ENCODE data around the gene KIAA1958. TPM values are rescaled to one million over a fixed set of nuclear protein-coding genes. Genes with fewer than 3 reads are reported as not detected.
"Not testable (repeated sequence)": the region's sequence is repeated elsewhere in the genome, so short reads cannot be mapped to it uniquely, and the experiment has no call there.

KIAA1958 gene
- total RNA-seq, 5 donors from 2014 or later (not counting 1 experiment from before 2014, with no cell fraction given), result 4.6 to 6.4 (median 6.2) TPM

DNA sequence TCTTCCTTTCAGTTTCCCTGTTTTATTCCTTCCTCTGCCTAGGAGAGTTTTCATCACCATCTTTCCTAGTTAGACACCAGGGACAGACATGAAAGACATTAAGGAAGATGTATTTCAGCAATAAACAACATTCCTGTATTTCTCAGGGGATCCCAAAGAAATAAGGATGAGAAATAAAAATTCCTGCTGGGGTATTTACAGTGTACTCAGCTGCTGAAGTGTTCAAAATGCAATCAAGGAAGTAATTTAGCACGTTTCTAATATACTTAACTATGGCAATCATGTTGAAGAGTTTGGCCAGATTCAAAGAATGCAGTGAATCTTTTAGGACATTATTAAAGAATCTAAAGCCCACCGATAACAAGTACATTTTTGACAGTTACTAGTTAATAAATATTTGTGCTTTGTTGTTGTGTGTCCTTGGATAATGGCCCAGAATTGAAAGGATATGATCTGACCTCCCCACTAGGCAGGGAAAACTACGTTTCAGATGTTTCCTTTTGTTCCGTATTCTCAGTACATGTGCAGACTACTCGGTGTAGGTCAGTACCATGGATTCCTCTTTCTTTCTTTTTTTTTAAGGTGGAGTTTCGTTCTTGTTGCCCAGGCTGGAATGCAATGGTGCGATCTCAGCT lies 184.5 kb downstream of the KIAA1958 start:
- 92% methylated on average over 2 of the region's 7 CpGs for WGBS (ENCODE audit: insufficient coverage)
- no peaks in the 10 kb centered on the region for H3K36me3 Mint-ChIP-seq
- CTCF ChIA-PET, result no interaction called here

DNA sequence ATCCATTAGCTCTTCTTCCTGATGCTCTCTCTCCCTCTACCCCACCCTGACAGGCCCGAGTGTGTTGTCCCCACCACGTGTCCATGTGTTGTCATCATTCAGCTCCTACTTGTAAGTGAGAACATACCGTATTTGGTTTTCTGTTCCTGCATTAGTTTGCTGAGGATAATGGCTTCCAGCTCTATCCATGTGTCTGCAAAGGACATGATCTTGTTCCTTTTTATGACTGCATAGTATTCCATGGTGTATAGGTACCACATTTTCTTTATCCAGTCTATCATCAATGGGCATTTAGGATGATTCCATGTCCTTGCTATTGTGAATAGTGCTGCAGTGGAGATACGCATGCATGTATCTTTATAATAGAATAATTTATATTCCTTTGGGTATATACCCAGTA lies 186.6 kb downstream of the KIAA1958 start:
- not testable (repeated sequence) for H3K27ac Mint-ChIP-seq; H3K9me3 Mint-ChIP-seq; H3K27ac ChIP-seq (ENCODE audit: low read length); ATAC-seq (replicated peaks in 1 of 4); H3K36me3 ChIP-seq (ENCODE audit: control insufficient read depth in 2 of 2, extremely low read depth in 1 of 2, insufficient read depth in 1 of 2, low read length in 1 of 2); H3K4me1 ChIP-seq (ENCODE audit: control insufficient read depth in 1 of 2, extremely low read depth in 1 of 2, insufficient read depth in 2 of 2, low read length in 2 of 2); H3K4me3 ChIP-seq (ENCODE audit: control insufficient read depth in 1 of 2, extremely low read depth in 1 of 2, low read length in 1 of 2); H3K27me3 Mint-ChIP-seq; H3K4me1 Mint-ChIP-seq; H3K9me3 ChIP-seq; DNase-seq; H3K27me3 ChIP-seq (replicated peaks in 1 of 2; ENCODE audit: control insufficient read depth in 2 of 2, extremely low read depth in 1 of 2, insufficient read depth in 2 of 2, low read length in 1 of 2); H3K4me3 Mint-ChIP-seq; H3K36me3 Mint-ChIP-seq
- WGBS (ENCODE audit: insufficient coverage), result no CpG with 5 or more reads among the region's 4 CpGs
- ChIA-PET POLR2A (interaction anchor here (0.6 to 0.8 kb wide), 2 partner anchors 188 to 231 kb away, joined by 5 read pairs; no protein-coding TSS in a partner anchor), CTCF (interaction anchor here in 1 of 2 donors (0.6 kb wide), 1 partner anchor 543 kb away, joined by 7 read pairs; no protein-coding TSS in a partner anchor)

More for the DNA sequence above, 184.5 kb downstream of the KIAA1958 start:
- Histone ChIP-seq H3K36me3 (ENCODE audit: control insufficient read depth in 2 of 2, extremely low read depth in 1 of 2, insufficient read depth in 1 of 2, low read length in 1 of 2) (no peaks in the 10 kb centered on the region), H3K4me1 (ENCODE audit: control insufficient read depth in 1 of 2, extremely low read depth in 1 of 2, insufficient read depth in 2 of 2, low read length in 2 of 2) (no peaks in the 10 kb centered on the region), H3K9me3 (no peaks in the 10 kb centered on the region), H3K27me3 (replicated peaks in 1 of 2; ENCODE audit: control insufficient read depth in 2 of 2, extremely low read depth in 1 of 2, insufficient read depth in 2 of 2, low read length in 1 of 2) (no peaks in the 10 kb centered on the region), H3K4me3 (ENCODE audit: control insufficient read depth in 1 of 2, extremely low read depth in 1 of 2, low read length in 1 of 2) (no peak overlapping the region), H3K27ac (ENCODE audit: low read length) (no peak overlapping the region)
- Mint-ChIP-seq H3K4me1 (no peaks in the 10 kb centered on the region), H3K27me3 (peaks cover 0 to 3% of the 10 kb centered on the region in 2 donors), H3K9me3 (no peaks in the 10 kb centered on the region), H3K27ac (no peak overlapping the region), H3K4me3 (no peak overlapping the region)
- no peak for DNase-seq
- POLR2A ChIA-PET, result no interaction called here
- ATAC-seq (replicated peaks in 1 of 4), result no peak

DNA sequence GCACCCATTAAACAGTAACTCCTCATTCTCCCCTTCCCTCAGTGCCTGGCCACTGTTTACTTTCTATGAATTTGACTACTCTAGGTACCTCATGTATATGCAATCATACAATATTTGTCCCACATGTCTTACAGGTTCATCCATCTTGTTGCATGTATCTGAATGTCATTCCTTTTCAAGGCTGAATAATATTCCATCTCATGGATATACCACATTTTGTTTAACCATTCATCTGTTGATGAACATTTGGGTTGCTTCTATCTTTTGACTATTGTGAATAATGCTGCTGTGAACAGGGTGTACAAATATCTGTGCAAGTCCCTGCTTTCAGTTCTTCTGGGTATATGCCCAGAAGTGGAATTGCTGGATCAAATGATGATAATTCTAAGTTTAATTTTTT lies 190.4 kb downstream of the KIAA1958 start:
- H3K27me3 ChIP-seq (replicated peaks in 1 of 2; ENCODE audit: control insufficient read depth in 2 of 2, extremely low read depth in 1 of 2, insufficient read depth in 2 of 2, low read length in 1 of 2), result no peaks in the 10 kb centered on the region
- Mint-ChIP-seq H3K36me3 (peaks cover 6% of the 10 kb centered on the region), H3K9me3 (peaks cover 14 to 16% (median 15%) of the 10 kb centered on the region in 3 donors), H3K27ac (no peak overlapping the region), H3K4me1 (peaks cover 2 to 3% (median 2%) of the 10 kb centered on the region in 3 donors), H3K27me3 (no peaks in the 10 kb centered on the region), H3K4me3 (no peak overlapping the region)
- H3K4me3 ChIP-seq (ENCODE audit: control insufficient read depth in 1 of 2, extremely low read depth in 1 of 2, low read length in 1 of 2), result no peak overlapping the region
- H3K4me1 ChIP-seq (ENCODE audit: control insufficient read depth in 1 of 2, extremely low read depth in 1 of 2, insufficient read depth in 2 of 2, low read length in 2 of 2), result no peaks in the 10 kb centered on the region
- ChIA-PET POLR2A (no interaction called here), CTCF (no interaction called here)
- DNase-seq, result no peak
- H3K27ac ChIP-seq (ENCODE audit: low read length), result no peak overlapping the region
- peaks cover 3% of the 10 kb centered on the region for H3K9me3 ChIP-seq
- ATAC-seq (replicated peaks in 1 of 4), result no peak
- H3K36me3 ChIP-seq (ENCODE audit: control insufficient read depth in 2 of 2, extremely low read depth in 1 of 2, insufficient read depth in 1 of 2, low read length in 1 of 2), result no peaks in the 10 kb centered on the region

DNA sequence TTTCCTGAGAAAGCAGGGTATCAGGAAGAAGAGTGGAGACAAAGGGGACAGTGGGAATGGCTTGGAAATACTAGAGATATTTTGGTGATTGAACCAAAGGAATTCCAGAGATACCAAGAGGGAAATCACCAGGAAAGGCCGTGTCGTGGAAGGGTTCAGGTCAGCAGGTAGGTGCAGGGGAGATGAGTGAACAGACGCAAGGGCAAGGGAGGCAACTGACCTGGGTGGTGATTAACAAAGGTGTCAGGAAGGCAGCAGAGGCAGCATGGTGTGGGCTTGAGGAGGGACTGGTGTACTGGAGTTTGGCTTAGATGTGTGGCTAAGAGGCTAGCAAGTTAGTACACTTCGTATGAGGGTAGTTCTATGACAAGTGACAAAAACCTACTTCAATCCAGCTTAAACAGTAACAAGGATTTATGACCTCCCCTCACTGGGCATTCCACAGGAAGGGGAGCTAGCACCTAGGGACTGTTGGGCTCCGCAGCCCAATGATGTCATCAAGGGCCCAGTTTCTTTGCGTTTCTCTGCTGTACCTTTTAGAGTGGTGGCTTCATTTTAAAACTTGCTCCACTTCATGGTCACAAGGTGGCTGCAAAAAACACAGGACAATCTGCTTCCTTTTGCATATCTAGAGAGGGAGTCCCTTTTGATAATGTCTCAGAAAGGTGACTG lies 194.2 kb downstream of the KIAA1958 start:
- no peak overlapping the region for H3K27ac Mint-ChIP-seq
- no peak for DNase-seq
- ChIA-PET CTCF (interaction anchor here in 1 of 2 donors (0.6 kb wide), 1 partner anchor 67 kb away, joined by 3 read pairs; no protein-coding TSS in a partner anchor), POLR2A (interaction anchor here in 1 of 2 donors (0.6 kb wide), 1 partner anchor 39 kb away, joined by 3 read pairs; no protein-coding TSS in a partner anchor)
- Histone ChIP-seq H3K27ac (ENCODE audit: low read length) (no peak overlapping the region), H3K27me3 (replicated peaks in 1 of 2; ENCODE audit: control insufficient read depth in 2 of 2, extremely low read depth in 1 of 2, insufficient read depth in 2 of 2, low read length in 1 of 2) (no peaks in the 10 kb centered on the region), H3K36me3 (ENCODE audit: control insufficient read depth in 2 of 2, extremely low read depth in 1 of 2, insufficient read depth in 1 of 2, low read length in 1 of 2) (no peaks in the 10 kb centered on the region), H3K4me3 (ENCODE audit: control insufficient read depth in 1 of 2, extremely low read depth in 1 of 2, low read length in 1 of 2) (no peak overlapping the region), H3K9me3 (peaks cover 3% of the 10 kb centered on the region), H3K4me1 (ENCODE audit: control insufficient read depth in 1 of 2, extremely low read depth in 1 of 2, insufficient read depth in 2 of 2, low read length in 2 of 2) (peaks cover 2 to 3% of the 10 kb centered on the region in 2 experiments)
- no peaks in the 10 kb centered on the region for H3K27me3 Mint-ChIP-seq
- H3K9me3 Mint-ChIP-seq, result peaks cover 15 to 20% (median 16%) of the 10 kb centered on the region in 3 donors
- WGBS (ENCODE audit: insufficient coverage), result 100% methylated on average over 3 of the region's 6 CpGs
- peaks cover 7 to 18% (median 8%) of the 10 kb centered on the region in 3 donors for H3K4me1 Mint-ChIP-seq
- peaks cover 19% of the 10 kb centered on the region for H3K36me3 Mint-ChIP-seq
- no peak for ATAC-seq (replicated peaks in 1 of 4)
- H3K4me3 Mint-ChIP-seq, result no peak overlapping the region

- ChIA-PET POLR2A (interaction anchor here in 1 of 2 donors (0.6 to 0.7 kb wide), 2 partner anchors 29 to 938 kb away, joined by 3 to 4 read pairs; partner anchors contain the start of gene INIP), CTCF (no interaction called here)
- Mint-ChIP-seq H3K27ac (no peak overlapping the region), H3K27me3 (no peaks in the 10 kb centered on the region), H3K36me3 (peaks cover 67% of the 10 kb centered on the region), H3K9me3 (no peaks in the 10 kb centered on the region), H3K4me1 (peaks cover 0 to 4% (median 0%) of the 10 kb centered on the region in 3 donors), H3K4me3 (no peak overlapping the region)
- Histone ChIP-seq H3K36me3 (ENCODE audit: control insufficient read depth in 2 of 2, extremely low read depth in 1 of 2, insufficient read depth in 1 of 2, low read length in 1 of 2) (peaks cover 14 to 52% of the 10 kb centered on the region in 2 donors), H3K4me3 (ENCODE audit: control insufficient read depth in 1 of 2, extremely low read depth in 1 of 2, low read length in 1 of 2) (no peak overlapping the region), H3K27ac (ENCODE audit: low read length) (no peak overlapping the region), H3K9me3 (no peaks in the 10 kb centered on the region), H3K4me1 (ENCODE audit: control insufficient read depth in 1 of 2, extremely low read depth in 1 of 2, insufficient read depth in 2 of 2, low read length in 2 of 2) (no peaks in the 10 kb centered on the region), H3K27me3 (replicated peaks in 1 of 2; ENCODE audit: control insufficient read depth in 2 of 2, extremely low read depth in 1 of 2, insufficient read depth in 2 of 2, low read length in 1 of 2) (no peaks in the 10 kb centered on the region)
- ATAC-seq (replicated peaks in 1 of 4), result no peak
- no peak for DNase-seq
- 83% methylated on average over 1 of the region's 6 CpGs for WGBS (ENCODE audit: insufficient coverage)
Observed at GRCh38 chr9:112689161-112689740, 202.6 kb downstream of the KIAA1958 start.

GRCh38 chr9:112694706-112695555 lies 208.3 kb downstream of the KIAA1958 start:
- Histone ChIP-seq H3K36me3 (ENCODE audit: control insufficient read depth in 2 of 2, extremely low read depth in 1 of 2, insufficient read depth in 1 of 2, low read length in 1 of 2) (peaks cover 19 to 51% of the 10 kb centered on the region in 2 donors), H3K27ac (ENCODE audit: low read length) (no peak overlapping the region), H3K9me3 (no peaks in the 10 kb centered on the region), H3K4me3 (ENCODE audit: control insufficient read depth in 1 of 2, extremely low read depth in 1 of 2, low read length in 1 of 2) (no peak overlapping the region), H3K27me3 (replicated peaks in 1 of 2; ENCODE audit: control insufficient read depth in 2 of 2, extremely low read depth in 1 of 2, insufficient read depth in 2 of 2, low read length in 1 of 2) (no peaks in the 10 kb centered on the region), H3K4me1 (ENCODE audit: control insufficient read depth in 1 of 2, extremely low read depth in 1 of 2, insufficient read depth in 2 of 2, low read length in 2 of 2) (peaks cover 2 to 5% of the 10 kb centered on the region in 2 experiments)
- WGBS (ENCODE audit: insufficient coverage), result no CpG with 5 or more reads among the region's 4 CpGs
- POLR2A ChIA-PET, result no interaction called here
- CTCF ChIA-PET, result interaction anchor here in 1 of 2 donors (0.6 kb wide), 1 partner anchor 39 kb away, joined by 3 read pairs; no protein-coding TSS in a partner anchor
- H3K4me1 Mint-ChIP-seq, result peaks cover 0 to 13% (median 10%) of the 10 kb centered on the region in 3 donors
- no peak for DNase-seq
- H3K4me3 Mint-ChIP-seq, result no peak overlapping the region
- H3K27me3 Mint-ChIP-seq, result no peaks in the 10 kb centered on the region
- H3K9me3 Mint-ChIP-seq, result no peaks in the 10 kb centered on the region
- H3K27ac Mint-ChIP-seq, result no peak overlapping the region
- H3K36me3 Mint-ChIP-seq, result peaks cover 57% of the 10 kb centered on the region
- ATAC-seq (replicated peaks in 1 of 4), result no peak
